Right lobe of liver (tissue), 4 donors: ENCODE measurements around the gene HHIP.

Experiments
- POLR2A ChIP-seq: fragments of 450-650 bp; IDR thresholded peaks from one replicate; pipeline ENCODE4 v1.6.1; 2017; ENCODE audit warnings: antibody characterized with exemption, mild to moderate bottlenecking
- TF ChIP-seq, protein P1 (sequence below), 4 donors: fragments of 200-600 bp in 3 of 4; fragments of 450-650 bp in 1 of 4; IDR thresholded peaks; one replicate each; pipeline versions ENCODE4 v1.5.1 to v1.8.0; 2016 to 2022; ENCODE audit warnings: antibody characterized with exemption in 4 of 4, mild to moderate bottlenecking in 2 of 4
- donor health status: DM: no; HTN: no; CAD: no.
- donor health status: DM: no; HTN: no; CAD: no.
- donor health status: DM: no; HTN: yes; CAD: no.

- TF ChIP-seq POLR2A = no peak
- TF ChIP-seq, protein P1, sequence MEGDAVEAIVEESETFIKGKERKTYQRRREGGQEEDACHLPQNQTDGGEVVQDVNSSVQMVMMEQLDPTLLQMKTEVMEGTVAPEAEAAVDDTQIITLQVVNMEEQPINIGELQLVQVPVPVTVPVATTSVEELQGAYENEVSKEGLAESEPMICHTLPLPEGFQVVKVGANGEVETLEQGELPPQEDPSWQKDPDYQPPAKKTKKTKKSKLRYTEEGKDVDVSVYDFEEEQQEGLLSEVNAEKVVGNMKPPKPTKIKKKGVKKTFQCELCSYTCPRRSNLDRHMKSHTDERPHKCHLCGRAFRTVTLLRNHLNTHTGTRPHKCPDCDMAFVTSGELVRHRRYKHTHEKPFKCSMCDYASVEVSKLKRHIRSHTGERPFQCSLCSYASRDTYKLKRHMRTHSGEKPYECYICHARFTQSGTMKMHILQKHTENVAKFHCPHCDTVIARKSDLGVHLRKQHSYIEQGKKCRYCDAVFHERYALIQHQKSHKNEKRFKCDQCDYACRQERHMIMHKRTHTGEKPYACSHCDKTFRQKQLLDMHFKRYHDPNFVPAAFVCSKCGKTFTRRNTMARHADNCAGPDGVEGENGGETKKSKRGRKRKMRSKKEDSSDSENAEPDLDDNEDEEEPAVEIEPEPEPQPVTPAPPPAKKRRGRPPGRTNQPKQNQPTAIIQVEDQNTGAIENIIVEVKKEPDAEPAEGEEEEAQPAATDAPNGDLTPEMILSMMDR (IDR thresholded peaks at IDR 0.05) = no peak
Observed at GRCh38 chr4:144703494-144703893, 57.5 kb downstream of the HHIP start.
